ENCODE results near the gene ARSG. TPM values are rescaled to one million over a fixed set of nuclear protein-coding genes. Genes with fewer than 3 reads are reported as not detected.

ARSG gene
- total and polyA plus RNA-seq, 2 of the 13 experiments (the other 11 are each of a cell fraction or from before 2014, with no cell fraction given): 3.7 to 15.2 TPM

DNA sequence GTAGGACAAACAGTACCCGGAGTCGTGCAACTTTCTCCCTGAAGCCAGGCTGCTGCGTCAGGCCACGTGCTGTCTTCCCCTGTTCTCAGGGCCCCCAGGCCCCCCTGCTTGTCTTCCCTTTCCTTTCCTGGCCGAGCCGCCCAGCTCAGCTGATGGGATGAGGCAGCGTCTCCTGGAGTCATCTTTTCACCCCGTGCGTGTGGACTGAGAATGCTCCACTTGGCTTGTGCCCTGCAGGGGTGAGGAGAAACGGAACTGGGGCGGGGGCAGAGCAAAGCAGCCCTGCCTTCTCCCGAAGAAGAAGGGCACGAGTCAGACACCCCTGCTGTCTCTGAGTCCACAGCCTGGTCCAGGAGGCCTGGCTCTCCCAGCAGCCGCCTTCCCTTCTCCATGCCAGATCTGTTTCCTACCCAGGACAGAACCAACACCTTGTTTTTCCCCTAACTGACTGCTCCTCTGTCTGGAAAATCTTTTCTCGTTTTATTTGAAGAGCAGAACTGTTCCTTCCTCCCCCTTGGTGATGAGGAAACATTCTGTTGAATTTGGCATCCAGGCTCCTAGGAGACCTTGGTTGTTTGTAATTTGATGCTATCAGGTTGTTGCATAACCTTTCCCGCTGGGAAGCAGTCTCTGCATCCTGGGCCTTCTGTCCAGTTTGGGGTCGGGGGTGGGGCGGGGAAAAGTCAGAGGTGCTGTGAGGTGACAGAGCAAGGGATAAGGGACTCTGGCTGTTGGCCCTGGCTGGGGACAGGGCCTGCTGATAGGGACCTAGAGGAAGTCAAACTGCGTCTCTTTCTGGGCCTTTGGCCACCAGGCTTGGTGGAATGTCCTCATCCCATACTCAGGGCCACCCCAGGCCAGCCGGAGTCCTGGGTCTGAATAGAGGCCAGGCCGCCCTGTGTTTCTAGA, 87.2 kb downstream of the ARSG start (continued):
- peak; percentile 43; the same call in 1 of the 2 replicates for TF ChIP-seq ZNF552 (CRISPR knock-in tag; IDR thresholded peaks at IDR 0.05; ENCODE audit: borderline replicate concordance)
- TF ChIP-seq ZNF777 (CRISPR knock-in tag; IDR thresholded peaks at IDR 0.05): no peak; the same call in 1 of the 2 replicates
- TF ChIP-seq GATA4 (IDR thresholded peaks at IDR 0.05; ENCODE audit: borderline replicate concordance, low read depth): peak; percentile 97
- peak; percentile 89 for TF ChIP-seq HNF4A (CRISPR knock-in tag; IDR thresholded peaks at IDR 0.05)
- TF ChIP-seq, protein P1, sequence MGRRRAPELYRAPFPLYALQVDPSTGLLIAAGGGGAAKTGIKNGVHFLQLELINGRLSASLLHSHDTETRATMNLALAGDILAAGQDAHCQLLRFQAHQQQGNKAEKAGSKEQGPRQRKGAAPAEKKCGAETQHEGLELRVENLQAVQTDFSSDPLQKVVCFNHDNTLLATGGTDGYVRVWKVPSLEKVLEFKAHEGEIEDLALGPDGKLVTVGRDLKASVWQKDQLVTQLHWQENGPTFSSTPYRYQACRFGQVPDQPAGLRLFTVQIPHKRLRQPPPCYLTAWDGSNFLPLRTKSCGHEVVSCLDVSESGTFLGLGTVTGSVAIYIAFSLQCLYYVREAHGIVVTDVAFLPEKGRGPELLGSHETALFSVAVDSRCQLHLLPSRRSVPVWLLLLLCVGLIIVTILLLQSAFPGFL (CRISPR knock-in tag; IDR thresholded peaks at IDR 0.05): 0 out of 2 replicates have a peak, but pooled peaks have one; percentile 5
- TF ChIP-seq DPF2 (CRISPR knock-in tag; IDR thresholded peaks at IDR 0.05; ENCODE audit: borderline replicate concordance, low read depth): peak; percentile 49; the same call in 1 of the 2 replicates
- TF ChIP-seq CHD2 (IDR thresholded peaks at IDR 0.05; ENCODE audit: low read depth, low read length): peak; percentile 55; the same call in 1 of the 2 replicates
- no peak; the same call in none of the 2 replicates for TF ChIP-seq REPIN1 (CRISPR knock-in tag; IDR thresholded peaks at IDR 0.05; ENCODE audit: borderline replicate concordance, low read depth)
- no peak for TF ChIP-seq IKZF4 (CRISPR knock-in tag; IDR thresholded peaks at IDR 0.05; ENCODE audit: borderline replicate concordance, low read depth, not compliant biosample characterization)
- TF ChIP-seq ZNF274 (CRISPR knock-in tag; IDR thresholded peaks at IDR 0.05): peak; percentile 89; the same call in 1 of the 2 replicates
- TF ChIP-seq, protein P2, sequence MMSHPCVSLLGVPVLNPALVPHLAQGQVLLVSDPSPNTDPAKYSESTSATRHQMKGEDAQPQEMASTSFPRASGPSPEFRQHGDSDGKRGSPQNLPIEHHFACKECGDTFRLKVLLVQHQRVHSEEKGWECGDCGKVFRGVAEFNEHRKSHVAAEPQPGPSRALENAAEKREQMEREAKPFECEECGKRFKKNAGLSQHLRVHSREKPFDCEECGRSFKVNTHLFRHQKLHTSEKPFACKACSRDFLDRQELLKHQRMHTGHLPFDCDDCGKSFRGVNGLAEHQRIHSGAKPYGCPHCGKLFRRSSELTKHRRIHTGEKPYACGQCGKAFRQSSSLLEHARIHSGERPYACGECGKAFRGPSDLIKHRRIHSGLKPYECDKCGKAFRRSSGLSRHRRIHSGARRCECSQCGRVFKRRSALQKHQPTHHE (CRISPR knock-in tag; IDR thresholded peaks at IDR 0.05; ENCODE audit: borderline replicate concordance): 0 out of 2 replicates have a peak, but pooled peaks have one; percentile 27
- no peak for TF ChIP-seq SYNCRIP (IDR thresholded peaks at IDR 0.05; ENCODE audit: insufficient read depth, low read depth, low read length)
- peak; percentile 89 for TF ChIP-seq SRSF1 (optimal IDR thresholded peaks at IDR 0.05; ENCODE audit: low read depth, low read length)
- peak; percentile 68 for TF ChIP-seq ZFY (CRISPR knock-in tag; IDR thresholded peaks at IDR 0.05)
- TF ChIP-seq ZNF564 (CRISPR knock-in tag; IDR thresholded peaks at IDR 0.05): peak; percentile 87
- TF ChIP-seq ZNF230 (CRISPR knock-in tag; IDR thresholded peaks at IDR 0.05): peak; percentile 91; the same call in 1 of the 2 replicates
- peak; percentile 66 for TF ChIP-seq ZBTB38 (CRISPR knock-in tag; IDR thresholded peaks at IDR 0.05)
- TF ChIP-seq YEATS2 (CRISPR knock-in tag; IDR thresholded peaks at IDR 0.05; ENCODE audit: borderline replicate concordance): peak; percentile 16; the same call in 1 of the 2 replicates
- TF ChIP-seq ZSCAN12 (CRISPR knock-in tag; IDR thresholded peaks at IDR 0.05): 0 out of 2 replicates have a peak, but pooled peaks have one; percentile 24
- no peak for TF ChIP-seq SP1 (IDR thresholded peaks at IDR 0.05)
- peak; percentile 62; the same call in 1 of the 2 replicates for TF ChIP-seq SP1 (CRISPR knock-in tag; IDR thresholded peaks at IDR 0.05)
- TF ChIP-seq RELA (CRISPR knock-in tag; IDR thresholded peaks at IDR 0.05): no peak
- 0 out of 2 replicates have a peak, but pooled peaks have one; percentile 43 for TF ChIP-seq ATF7-NPFF (CRISPR knock-in tag; IDR thresholded peaks at IDR 0.05; ENCODE audit: low read depth)
